Left ventricle myocardium inferior (tissue), 1 donor: ENCODE data around the gene MYO9A. TPM values are rescaled to one million over a fixed set of nuclear protein-coding genes. Genes with fewer than 3 reads are reported as not detected.
"Not testable (repeated sequence)": the region's sequence is repeated elsewhere in the genome, so short reads cannot be mapped to it uniquely, and the experiment has no call there.

ENCODE experiments used
- DNase-seq: peaks from one replicate; pipeline ENCODE4 v3.0.0-alpha.2; 2020
- H3K27ac ChIP-seq: fragments of 200-600 bp; replicated peaks from 2 replicates; pipeline ENCODE4 v1.8.0; 2021
- H3K27me3 ChIP-seq: fragments of 200-600 bp; 2 replicates; pipeline ENCODE4 v1.8.0; 2021; ENCODE audit warnings: low read depth
- H3K36me3 ChIP-seq: fragments of 200-600 bp; 2 replicates; pipeline ENCODE4 v1.8.0; 2021
- H3K4me1 ChIP-seq: fragments of 200-600 bp; 2 replicates; pipeline ENCODE4 v1.8.0; 2021
- H3K4me3 ChIP-seq: fragments of 200-600 bp; 2 replicates; pipeline ENCODE4 v1.8.0; 2021; ENCODE audit warnings: mild to moderate bottlenecking, moderate library complexity
- H3K9me3 ChIP-seq: fragments of 200-600 bp; replicated peaks from 2 replicates; pipeline ENCODE4 v1.8.0; 2021
- intact Hi-C: fragments of 100-400 bp; cut with micrococcal nuclease; formaldehyde crosslinking; loops from one replicate; pipeline ENCODE4 v1.11.0; 2022
- total RNA-seq: library from RNA; stranded (reverse); fragmentation: NEBNext Ultra II Directional; extraction: Animal tissue kit (Norgen Biotek cat#: 25700); gene quantifications from one replicate; pipeline ENCODE4 v1.2.1, GENCODE V29; 2021
- TF ChIP-seq, protein P1 (sequence below): fragments of 200-600 bp; IDR thresholded peaks from 2 replicates; pipeline ENCODE4 v1.8.0; 2021; ENCODE audit warnings: antibody characterized with exemption, mild to moderate bottlenecking, borderline replicate concordance
- donor health status: DM: no; HTN: yes; CAD: no; lungs with severe emphysema.

The MYO9A gene
- total RNA-seq, 1 donor from 2014 or later, result 22.5 TPM

DNA sequence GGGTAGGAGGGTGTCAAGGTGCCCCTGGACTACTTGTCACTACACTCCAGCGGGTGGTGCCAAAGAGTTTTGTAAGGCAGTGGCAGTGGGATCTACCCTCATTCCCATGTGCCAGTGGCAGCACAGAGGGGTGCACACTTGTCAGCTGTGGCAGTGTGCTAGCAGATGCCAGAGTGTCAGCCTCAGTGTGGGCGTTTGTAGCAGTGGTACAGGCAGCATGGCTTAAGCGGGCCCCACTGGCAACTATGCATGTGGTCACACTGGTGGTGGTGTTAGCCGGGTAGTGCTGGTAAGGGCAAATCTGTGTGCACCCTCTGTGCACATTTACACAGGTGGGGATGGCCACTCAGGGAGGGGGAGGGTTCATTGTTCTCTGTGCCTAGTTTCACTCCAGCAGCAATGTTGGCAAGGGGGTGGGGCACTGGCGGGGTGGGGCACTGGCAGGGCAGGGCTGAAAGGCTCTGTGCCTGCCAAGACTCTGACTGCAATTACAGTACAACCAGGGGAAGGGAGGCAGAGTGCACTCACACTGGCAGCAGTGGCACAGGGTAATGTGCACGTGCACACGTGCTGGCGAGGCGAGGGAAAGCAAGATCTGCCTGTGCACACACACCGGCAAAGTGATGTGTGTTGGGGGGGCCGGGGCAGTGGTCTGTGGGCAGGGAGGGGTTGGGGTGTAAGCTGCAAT, 31.8 kb downstream of the MYO9A start:
- DNase-seq, result peak; percentile 18
- H3K36me3 ChIP-seq, result no peaks in the 10 kb centered on the region
- peaks cover 44% of the 10 kb centered on the region for H3K4me1 ChIP-seq
- H3K9me3 ChIP-seq, result no peaks in the 10 kb centered on the region
- H3K4me3 ChIP-seq, result no peak overlapping the region
- TF ChIP-seq, protein P1, sequence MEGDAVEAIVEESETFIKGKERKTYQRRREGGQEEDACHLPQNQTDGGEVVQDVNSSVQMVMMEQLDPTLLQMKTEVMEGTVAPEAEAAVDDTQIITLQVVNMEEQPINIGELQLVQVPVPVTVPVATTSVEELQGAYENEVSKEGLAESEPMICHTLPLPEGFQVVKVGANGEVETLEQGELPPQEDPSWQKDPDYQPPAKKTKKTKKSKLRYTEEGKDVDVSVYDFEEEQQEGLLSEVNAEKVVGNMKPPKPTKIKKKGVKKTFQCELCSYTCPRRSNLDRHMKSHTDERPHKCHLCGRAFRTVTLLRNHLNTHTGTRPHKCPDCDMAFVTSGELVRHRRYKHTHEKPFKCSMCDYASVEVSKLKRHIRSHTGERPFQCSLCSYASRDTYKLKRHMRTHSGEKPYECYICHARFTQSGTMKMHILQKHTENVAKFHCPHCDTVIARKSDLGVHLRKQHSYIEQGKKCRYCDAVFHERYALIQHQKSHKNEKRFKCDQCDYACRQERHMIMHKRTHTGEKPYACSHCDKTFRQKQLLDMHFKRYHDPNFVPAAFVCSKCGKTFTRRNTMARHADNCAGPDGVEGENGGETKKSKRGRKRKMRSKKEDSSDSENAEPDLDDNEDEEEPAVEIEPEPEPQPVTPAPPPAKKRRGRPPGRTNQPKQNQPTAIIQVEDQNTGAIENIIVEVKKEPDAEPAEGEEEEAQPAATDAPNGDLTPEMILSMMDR, result no peak
- no peaks in the 10 kb centered on the region for H3K27me3 ChIP-seq
- H3K27ac ChIP-seq, result no peak overlapping the region
- intact Hi-C loops, result no loop called here

DNA sequence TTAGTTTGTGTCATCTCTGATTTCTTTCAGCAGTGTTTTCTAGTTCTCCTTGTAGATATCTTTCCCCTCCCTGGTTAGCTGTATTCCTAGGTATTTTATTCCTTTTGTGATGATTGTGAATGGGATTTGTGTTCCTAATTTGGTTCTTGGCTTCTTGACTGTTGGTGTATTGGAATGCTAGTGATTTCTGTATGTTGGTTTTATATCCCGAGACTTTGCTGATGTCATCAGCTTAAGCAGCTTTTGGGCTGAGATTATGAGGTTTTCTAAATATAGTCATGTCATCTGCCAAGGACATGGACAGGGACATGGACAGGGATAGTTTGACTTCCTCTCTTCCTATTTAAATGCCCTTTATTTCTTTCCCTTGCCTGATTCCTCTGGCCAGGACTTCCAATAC, 35.8 kb downstream of the MYO9A start:
- peaks cover 22% of the 10 kb centered on the region for H3K4me1 ChIP-seq
- no peaks in the 10 kb centered on the region for H3K9me3 ChIP-seq
- DNase-seq, result no peak
- H3K27me3 ChIP-seq, result no peaks in the 10 kb centered on the region
- H3K4me3 ChIP-seq, result no peak overlapping the region
- intact Hi-C loops, result no loop called here
- no peak overlapping the region for H3K27ac ChIP-seq
- TF ChIP-seq, protein P1, result no peak
- no peaks in the 10 kb centered on the region for H3K36me3 ChIP-seq

DNA sequence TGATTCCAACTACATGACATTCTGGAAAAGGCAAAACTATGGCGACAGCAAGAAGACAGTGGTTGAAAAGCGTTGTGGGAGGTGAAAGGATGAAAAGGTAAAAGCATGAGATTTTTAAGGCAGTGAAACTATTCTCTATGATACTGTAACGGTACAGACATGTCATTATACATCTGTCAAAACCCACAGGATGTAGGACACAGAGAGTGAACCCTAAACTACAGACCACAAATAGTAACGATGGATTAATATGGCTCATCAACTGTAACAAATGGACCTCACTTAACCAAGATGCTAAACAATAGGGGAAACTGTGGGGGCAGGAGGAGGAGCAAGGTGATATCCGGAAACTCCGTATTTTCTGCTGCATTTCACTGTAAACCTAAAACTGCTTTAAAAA, 39.1 kb downstream of the MYO9A start:
- Histone ChIP-seq H3K27ac (no peak overlapping the region), H3K4me1 (peaks cover 20% of the 10 kb centered on the region), H3K27me3 (no peaks in the 10 kb centered on the region), H3K36me3 (no peaks in the 10 kb centered on the region), H3K4me3 (no peak overlapping the region), H3K9me3 (no peaks in the 10 kb centered on the region)
- intact Hi-C loops, result no loop called here
- DNase-seq, result no peak
- TF ChIP-seq, protein P1, result no peak

DNA sequence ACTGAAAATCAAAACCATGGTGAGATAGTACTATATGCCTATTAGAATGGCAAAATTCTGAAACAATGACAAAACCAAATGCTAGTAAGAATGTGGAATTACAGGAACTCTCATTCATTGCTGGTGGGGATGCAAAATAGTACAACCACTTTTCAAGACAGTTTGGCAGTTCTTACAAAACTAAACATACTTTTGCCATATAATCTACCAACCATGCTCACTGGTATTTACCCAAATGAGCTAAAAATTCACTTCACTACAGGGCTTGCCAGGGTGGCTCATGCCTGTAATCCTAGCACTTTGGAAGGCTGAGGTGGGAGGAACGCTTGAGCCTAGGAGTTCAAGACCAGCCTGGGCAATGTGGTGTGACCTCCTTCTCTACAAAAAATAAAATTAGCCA, 40.0 kb downstream of the MYO9A start:
- intact Hi-C loops, result no loop called here
- no peaks in the 10 kb centered on the region for H3K36me3 ChIP-seq
- TF ChIP-seq, protein P1, result no peak

DNA sequence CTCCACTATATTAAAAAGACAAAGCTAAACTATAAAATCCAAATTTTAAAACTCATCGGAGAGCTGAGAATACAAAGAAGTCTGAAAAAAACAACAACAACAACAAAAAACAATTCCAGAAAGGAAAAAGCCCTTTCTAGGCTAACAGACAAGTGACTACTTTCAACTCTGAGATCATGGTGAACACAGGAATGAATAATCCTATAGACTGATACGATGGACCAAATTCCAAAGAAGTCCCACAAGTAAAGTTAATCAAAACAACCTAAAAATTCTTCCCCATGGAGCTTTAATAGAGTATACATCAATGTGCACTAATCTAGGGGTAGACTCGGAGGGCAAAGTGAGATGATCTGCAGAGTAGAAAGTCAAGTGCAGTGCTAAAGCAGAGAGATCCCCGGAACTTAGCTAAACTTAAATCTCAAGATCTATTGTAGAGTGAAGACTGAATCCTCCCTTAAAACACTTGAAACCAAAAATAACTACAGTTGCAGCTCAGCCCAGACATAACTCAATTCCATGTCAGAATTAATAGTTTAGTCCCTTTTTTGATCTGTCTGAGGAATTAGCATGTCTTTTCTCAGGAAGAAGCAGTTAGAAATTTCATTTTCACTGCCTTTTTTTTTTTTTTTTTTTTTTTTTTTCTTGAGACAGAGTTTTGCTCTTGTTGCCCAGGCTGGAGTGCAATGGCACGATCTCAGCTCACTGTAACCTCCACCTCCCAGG, 43.5 kb downstream of the MYO9A start:
- Histone ChIP-seq H3K27ac (no peak overlapping the region), H3K4me3 (no peak overlapping the region), H3K9me3 (no peaks in the 10 kb centered on the region), H3K27me3 (no peaks in the 10 kb centered on the region), H3K4me1 (peaks cover 12% of the 10 kb centered on the region), H3K36me3 (no peaks in the 10 kb centered on the region)
- TF ChIP-seq, protein P1, result no peak
- intact Hi-C loops, result no loop called here
- no peak for DNase-seq

More for the DNA sequence above, 40.0 kb downstream of the MYO9A start:
- Histone ChIP-seq H3K27ac (no peak overlapping the region), H3K27me3 (no peaks in the 10 kb centered on the region), H3K4me3 (no peak overlapping the region), H3K9me3 (no peaks in the 10 kb centered on the region), H3K4me1 (peaks cover 19% of the 10 kb centered on the region)
- DNase-seq, result no peak

DNA sequence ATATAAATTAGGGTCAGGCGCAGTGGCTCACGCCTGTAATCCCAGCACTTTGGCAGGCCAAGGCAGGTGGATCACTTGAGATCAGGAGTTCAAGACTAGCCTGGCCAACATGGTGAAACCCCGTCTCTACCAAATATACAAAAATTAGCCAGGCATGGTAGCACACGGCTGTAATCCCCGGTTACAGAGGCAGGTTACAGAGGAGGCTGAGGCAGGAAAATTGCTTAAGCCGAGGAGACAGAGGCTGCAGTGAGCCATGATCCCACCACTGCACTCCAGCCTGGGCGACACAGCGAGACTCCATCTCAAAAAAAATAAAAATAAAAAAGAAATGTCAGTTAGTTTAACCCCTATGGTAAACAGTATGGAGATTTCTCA, 46.5 kb downstream of the MYO9A start:
- H3K9me3 ChIP-seq, H3K27me3 ChIP-seq, DNase-seq, H3K27ac ChIP-seq, H3K4me3 ChIP-seq, intact Hi-C loops, H3K36me3 ChIP-seq: not testable (repeated sequence)
- peaks cover 21% of the 10 kb centered on the region for H3K4me1 ChIP-seq
